HepG2 (cell line): ENCODE data around the gene SNIP1. TPM values are rescaled to one million over a fixed set of nuclear protein-coding genes. Genes with fewer than 3 reads are reported as not detected.

ENCODE experiments used
- ARHGAP35 ChIP-seq: sonication (generic); formaldehyde crosslinking; IDR thresholded peaks from 2 replicates; pipeline ENCODE4 v1.9.0; 2022; ENCODE audit warnings: mild to moderate bottlenecking, inconsistent platforms, moderate library complexity, missing genetic modification reagents, borderline replicate concordance
- ARNT2 ChIP-seq: sonication (generic); formaldehyde crosslinking; IDR thresholded peaks from 2 replicates; pipeline ENCODE4 v1.8.0; 2022; ENCODE audit warnings: mild to moderate bottlenecking, low read depth, missing genetic modification reagents, moderate library complexity
- ELF4 ChIP-seq: sonication (generic); formaldehyde crosslinking; IDR thresholded peaks from 2 replicates; pipeline ENCODE4 v1.5.0; 2020; ENCODE audit warnings: missing genetic modification reagents, mild to moderate bottlenecking, moderate library complexity, borderline replicate concordance
- FOSL2 ChIP-seq: sonication (generic); formaldehyde crosslinking; IDR thresholded peaks from 2 replicates; pipeline ENCODE4 v1.4.0; 2020; ENCODE audit warnings: missing genetic modification reagents
- FOXP1 ChIP-seq, 2 experiments: fragments of 450-650 bp in 1 of 2; IDR thresholded peaks; 2 replicates each; pipeline ENCODE4 v1.6.1; 2017 to 2018; ENCODE audit warnings: antibody characterized with exemption in 1 of 2
- HMG20B ChIP-seq: conservative IDR thresholded peaks from 2 replicates; pipeline ENCODE4 v1.6.1; 2016; ENCODE audit warnings: missing genetic modification reagents, missing compliant biosample characterization
- HOMEZ ChIP-seq: IDR thresholded peaks from 2 replicates; pipeline ENCODE4 v1.6.1; 2016; ENCODE audit warnings: low read depth
- KDM3A ChIP-seq: IDR thresholded peaks from 2 replicates; pipeline ENCODE4 v1.6.1; 2018; ENCODE audit warnings: low read depth, missing compliant biosample characterization
- PHF8 ChIP-seq: sonication (generic); formaldehyde crosslinking; IDR thresholded peaks from 2 replicates; pipeline ENCODE4 v1.5.0; 2020; ENCODE audit warnings: missing genetic modification reagents
- PRDM10 ChIP-seq: sonication (generic); formaldehyde crosslinking; IDR thresholded peaks from 2 replicates; pipeline ENCODE4 v1.4.0; 2020; ENCODE audit warnings: low read depth, missing genetic modification reagents
- RAD51 ChIP-seq: fragments of 450-650 bp; IDR thresholded peaks from 2 replicates; pipeline ENCODE4 v1.6.1; 2016; ENCODE audit warnings: borderline replicate concordance
- SMAD1 ChIP-seq: sonication (generic); formaldehyde crosslinking; IDR thresholded peaks from 2 replicates; pipeline ENCODE4 v1.4.0; 2020; ENCODE audit warnings: missing genetic modification reagents, low read depth, mild to moderate bottlenecking, borderline replicate concordance
- SMAD3 ChIP-seq: sonication (generic); formaldehyde crosslinking; IDR thresholded peaks from 2 replicates; pipeline ENCODE4 v1.4.0; 2020; ENCODE audit warnings: missing genetic modification reagents
- SP1 ChIP-seq, 2 experiments: fragments of 450-650 bp in 1 of 2; sonication (generic) in 1 of 2; formaldehyde crosslinking in 1 of 2; IDR thresholded peaks; 2 replicates each; pipeline versions ENCODE4 v1.4.0 to v1.6.1; 2016 to 2020; ENCODE audit warnings: missing genetic modification reagents in 1 of 2
- SRF ChIP-seq: IDR thresholded peaks from 2 replicates; pipeline ENCODE4 v1.6.1; 2011; ENCODE audit warnings: mild to moderate bottlenecking, low read depth, low read length, moderate library complexity
- TARDBP ChIP-seq: sonication (generic); formaldehyde crosslinking; IDR thresholded peaks from 2 replicates; pipeline ENCODE4 v1.8.0; 2022; ENCODE audit warnings: mild to moderate bottlenecking, missing genetic modification reagents
- TBX3 ChIP-seq: fragments of 450-650 bp; IDR thresholded peaks from 2 replicates; pipeline ENCODE4 v1.6.1; 2017; ENCODE audit warnings: antibody characterized with exemption, mild to moderate bottlenecking, inconsistent platforms, borderline replicate concordance
- ZFYVE20 ChIP-seq: sonication (generic); formaldehyde crosslinking; IDR thresholded peaks from 2 replicates; pipeline ENCODE4 v1.8.0; 2023; ENCODE audit warnings: low read depth, mild to moderate bottlenecking, moderate library complexity, missing genetic modification reagents, borderline replicate concordance
- ZMYM3 ChIP-seq: sonication (generic); formaldehyde crosslinking; IDR thresholded peaks from 2 replicates; pipeline ENCODE4 v1.5.1; 2020; ENCODE audit warnings: mild to moderate bottlenecking, missing genetic modification reagents
- ZNF30 ChIP-seq: sonication (generic); formaldehyde crosslinking; IDR thresholded peaks from 2 replicates; pipeline ENCODE4 v1.5.0; 2020; ENCODE audit warnings: mild to moderate bottlenecking, missing genetic modification reagents
- ZNF33B ChIP-seq: sonication (generic); formaldehyde crosslinking; IDR thresholded peaks from 2 replicates; pipeline ENCODE4 v1.5.1; 2020; ENCODE audit warnings: mild to moderate bottlenecking, missing genetic modification reagents
- ZNF615 ChIP-seq: sonication (generic); formaldehyde crosslinking; IDR thresholded peaks from 2 replicates; pipeline ENCODE4 v1.5.0; 2020; ENCODE audit warnings: mild to moderate bottlenecking, missing genetic modification reagents, borderline replicate concordance
- ZNF703 ChIP-seq: sonication (generic); formaldehyde crosslinking; IDR thresholded peaks from 2 replicates; pipeline ENCODE4 v1.5.1; 2020; ENCODE audit warnings: missing genetic modification reagents, mild to moderate bottlenecking, moderate library complexity, borderline replicate concordance
- polyA plus RNA-seq, 8 experiments: library from polyadenylated mRNA; depleted of rRNA in 3 of 8; stranded (reverse) in 7 of 8; unstranded in 1 of 8; fragments of >200 nt; fragmentation: Illumina TruSeq in 4 of 8; extraction: Trizol in 4 of 8; gene quantifications; 2 replicates each; pipeline versions ENCODE4 v1.2.1 to v1.2.3, GENCODE V29; 2011 to 2016; ENCODE audit warnings: low read depth in 4 of 8, missing spikeins in 1 of 8, mixed read lengths in 1 of 8; ENCODE audit not compliant: insufficient read depth in 1 of 8
- total RNA-seq, 5 experiments: library from RNA; depleted of rRNA; stranded (reverse); fragments of >200 nt; fragmentation: Illumina TruSeq; extraction: Trizol; gene quantifications; 2 replicates each; pipeline ENCODE4 v1.2.3, GENCODE V29; 2016; ENCODE audit warnings: low read depth in 1 of 5
- TF ChIP-seq, protein P1 (sequence below): sonication (generic); formaldehyde crosslinking; IDR thresholded peaks from 2 replicates; pipeline ENCODE4 v1.4.0; 2020; ENCODE audit warnings: mild to moderate bottlenecking, missing genetic modification reagents

The SNIP1 gene
- total and polyA plus RNA-seq, 2 of the 13 experiments (the other 11 are each of a cell fraction or from before 2014, with no cell fraction given) = 5.5 to 11.2 TPM

GRCh38 chr1:37553927-37554808 is at the start of gene SNIP1 (continued):
- TF ChIP-seq FOXP1 (IDR thresholded peaks at IDR 0.05) (no peak), FOXP1 (CRISPR knock-in tag; IDR thresholded peaks at IDR 0.05) (0 out of 2 replicates have a peak, but pooled peaks have one; percentile 26), SMAD1 (CRISPR knock-in tag) (no peak), ZNF33B (no peak), ELF4 (CRISPR knock-in tag) (0 out of 2 replicates have a peak, but pooled peaks have one; percentile 63), TBX3 (no peak), RAD51 (peak; percentile 88), HMG20B (CRISPR knock-in tag) (no peak), ZNF30 (CRISPR knock-in tag) (no peak), ZNF615 (CRISPR knock-in tag) (no peak), SRF (no peak), SP1 (IDR thresholded peaks at IDR 0.05) (no peak), SP1 (CRISPR knock-in tag; IDR thresholded peaks at IDR 0.05) (peak; percentile 90), HOMEZ (no peak), SMAD3 (CRISPR knock-in tag) (0 out of 2 replicates have a peak, but pooled peaks have one; percentile 33), FOSL2 (CRISPR knock-in tag) (peak; percentile 45; the same call in 1 of the 2 replicates), ARNT2 (peak; percentile 46; the same call in 1 of the 2 replicates), TARDBP (CRISPR knock-in tag) (peak; percentile 63), ZFYVE20 (CRISPR knock-in tag) (no peak), ZMYM3 (peak; percentile 74), PRDM10 (CRISPR knock-in tag) (no peak), ARHGAP35 (CRISPR knock-in tag) (no peak), KDM3A (CRISPR knock-in tag) (peak; percentile 59; the same call in 1 of the 2 replicates), PHF8 (CRISPR knock-in tag) (peak; percentile 88), ZNF703 (CRISPR knock-in tag) (peak; percentile 51; the same call in 1 of the 2 replicates)
- TF ChIP-seq, protein P1, sequence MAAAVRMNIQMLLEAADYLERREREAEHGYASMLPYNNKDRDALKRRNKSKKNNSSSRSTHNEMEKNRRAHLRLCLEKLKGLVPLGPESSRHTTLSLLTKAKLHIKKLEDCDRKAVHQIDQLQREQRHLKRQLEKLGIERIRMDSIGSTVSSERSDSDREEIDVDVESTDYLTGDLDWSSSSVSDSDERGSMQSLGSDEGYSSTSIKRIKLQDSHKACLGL (CRISPR knock-in tag) = peak; percentile 66; the same call in 1 of the 2 replicates
